Superior temporal gyrus (tissue), 1 donor: ENCODE measurements around the gene PIGS.

ENCODE experiments used
- DNase-seq: peaks from one replicate; pipeline ENCODE4 v3.0.0-alpha.2; 2016; ENCODE audit errors: extremely low spot score

The PIGS gene

DNA sequence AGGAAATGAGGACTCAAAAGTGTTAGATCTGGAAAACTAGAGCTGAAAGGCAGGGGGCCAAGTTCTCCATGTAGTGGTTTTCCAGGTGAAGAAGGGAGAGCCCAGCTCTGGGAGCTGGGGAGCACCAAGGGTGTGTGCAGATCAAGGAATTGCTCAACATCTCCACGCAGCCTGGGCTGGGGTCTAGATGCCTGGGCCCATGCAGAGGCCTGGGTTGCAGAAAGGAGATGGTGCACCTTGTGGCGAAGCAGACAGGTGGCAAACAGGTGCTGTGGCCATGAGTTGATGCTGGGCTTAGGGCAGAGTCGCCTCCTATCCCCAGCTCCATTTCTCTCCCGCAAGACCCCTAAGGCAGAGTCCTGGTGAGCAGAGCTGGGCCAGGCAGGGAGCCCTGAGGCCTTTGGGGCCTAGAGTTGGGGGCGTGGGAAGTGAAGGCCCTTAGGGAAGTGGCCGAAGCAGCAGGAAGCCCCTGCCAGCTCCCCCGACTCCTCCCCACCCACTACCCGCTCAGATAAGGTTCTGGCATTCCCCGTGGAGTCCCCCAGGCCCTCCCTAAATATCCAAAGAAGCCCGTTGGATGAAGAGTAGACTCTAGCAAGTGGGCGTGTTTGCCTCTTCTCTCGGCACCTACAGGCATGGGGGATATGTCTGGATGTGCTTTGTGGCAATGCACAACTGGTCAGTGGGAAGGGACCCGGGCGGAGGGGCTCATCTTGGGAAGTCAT lies 64.4 kb downstream of the PIGS start:
- no peak for DNase-seq

DNA sequence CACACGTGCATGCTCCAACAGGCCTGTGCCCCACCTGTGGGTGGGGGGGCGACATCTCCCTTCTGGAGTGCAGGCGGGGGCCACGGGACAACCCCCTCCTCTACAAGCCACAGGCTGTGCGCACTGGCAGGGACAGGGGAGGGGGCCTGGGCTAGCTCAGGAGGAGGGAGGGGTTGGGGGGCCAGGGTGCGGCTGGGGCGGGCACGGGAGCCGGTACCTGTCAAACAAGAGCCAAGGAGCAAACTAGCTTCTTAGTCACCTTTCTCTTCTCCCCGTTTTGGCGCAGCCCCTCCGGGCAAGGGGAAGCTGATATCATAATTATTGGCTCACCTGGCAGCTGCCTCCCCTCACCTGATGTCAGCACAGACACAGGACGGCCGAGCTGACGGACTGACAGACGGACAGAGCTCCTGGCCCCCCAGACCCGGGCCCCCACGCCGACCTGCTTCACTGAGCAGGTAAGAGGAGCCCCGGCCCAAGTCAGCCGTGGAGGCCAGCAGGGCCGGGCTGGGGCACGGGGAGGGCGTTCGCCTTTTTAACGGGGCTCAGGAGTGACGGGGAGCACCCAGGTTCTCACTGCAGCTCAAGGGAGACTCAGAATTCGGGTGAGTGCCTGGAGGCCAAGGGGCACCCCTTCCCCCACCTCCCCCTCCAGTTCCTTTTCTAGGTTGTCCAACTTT lies 65.2 kb downstream of the PIGS start, which contains the start of gene FOXN1:
Gene FOXN1 (plus strand): TSS at position 363 of the 680 bp plus-strand sequence. CDS start 17,622 bp downstream, outside the sequence.
- no peak for DNase-seq

GRCh38 chr17:28503420-28503819 lies 67.9 kb downstream of the PIGS start:
- no peak for DNase-seq
